Measurements from ENCODE around the gene CRIP1. TPM values are rescaled to one million over a fixed set of nuclear protein-coding genes. Genes with fewer than 3 reads are reported as not detected.
A peak's percentile ranks its signal among the peaks of the same experiment; 100 is the strongest.

CRIP1 gene
- polyA plus RNA-seq, 1 donor from 2014 or later, result 1,925 TPM

- Mint-ChIP-seq H3K9me3 (no peaks in the 10 kb centered on the region), H3K27me3 (peaks cover 14% of the 10 kb centered on the region), H3K27ac (peak overlapping the region in 2 of 3 donors; percentile 5 to 67), H3K36me3 (peaks cover 1% of the 10 kb centered on the region), H3K4me1 (peaks cover 18 to 26% (median 25%) of the 10 kb centered on the region in 3 donors), H3K4me3 (peak overlapping the region in 3 of 4 donors; percentile 54 to 78 (median 71))
These were observed 43.8 kb downstream of the CRIP1 start for GRCh38 chr14:105530285-105531087.

GRCh38 chr14:105531088-105531893 is 44.6 kb downstream of the CRIP1 start:
- peak overlapping the region; percentile 39 to 77 (median 67) for H3K27ac Mint-ChIP-seq
- H3K9me3 Mint-ChIP-seq, result no peaks in the 10 kb centered on the region
- peak overlapping the region in 2 of 4 donors; percentile 8 to 86 for H3K4me3 Mint-ChIP-seq
- peaks cover 1% of the 10 kb centered on the region for H3K36me3 Mint-ChIP-seq
- peaks cover 16% of the 10 kb centered on the region for H3K27me3 Mint-ChIP-seq
- H3K4me1 Mint-ChIP-seq, result peaks cover 18 to 26% (median 25%) of the 10 kb centered on the region in 3 donors

- no peaks in the 10 kb centered on the region for H3K9me3 Mint-ChIP-seq
- peak overlapping the region; percentile 39 to 77 (median 54) for H3K27ac Mint-ChIP-seq
- H3K36me3 Mint-ChIP-seq, result peaks cover 1% of the 10 kb centered on the region
- H3K4me3 Mint-ChIP-seq, result peak overlapping the region in 3 of 4 donors; percentile 85 to 87 (median 86)
- peaks cover 15% of the 10 kb centered on the region for H3K27me3 Mint-ChIP-seq
- peaks cover 18 to 26% (median 25%) of the 10 kb centered on the region in 3 donors for H3K4me1 Mint-ChIP-seq
These were observed 45.4 kb downstream of the CRIP1 start for GRCh38 chr14:105531894-105532623.

- H3K27ac Mint-ChIP-seq, result peak overlapping the region; percentile 29 to 77 (median 54)
- peaks cover 18 to 26% (median 24%) of the 10 kb centered on the region in 3 donors for H3K4me1 Mint-ChIP-seq
- H3K4me3 Mint-ChIP-seq, result peak overlapping the region; percentile 36 to 87 (median 63)
- H3K9me3 Mint-ChIP-seq, result no peaks in the 10 kb centered on the region
- no peaks in the 10 kb centered on the region for H3K36me3 Mint-ChIP-seq
- H3K27me3 Mint-ChIP-seq, result peaks cover 10% of the 10 kb centered on the region
These were observed 46.1 kb downstream of the CRIP1 start for GRCh38 chr14:105532735-105533141.

GRCh38 chr14:105533391-105533790 is 46.7 kb downstream of the CRIP1 start:
- H3K4me3 Mint-ChIP-seq, result peak overlapping the region in 1 of 4 donors; percentile 87
- no peaks in the 10 kb centered on the region for H3K36me3 Mint-ChIP-seq
- H3K27me3 Mint-ChIP-seq, result peaks cover 9% of the 10 kb centered on the region
- H3K4me1 Mint-ChIP-seq, result peaks cover 18 to 27% (median 24%) of the 10 kb centered on the region in 3 donors
- no peaks in the 10 kb centered on the region for H3K9me3 Mint-ChIP-seq
- no peak overlapping the region for H3K27ac Mint-ChIP-seq

- no peak overlapping the region for H3K27ac Mint-ChIP-seq
- H3K4me3 Mint-ChIP-seq, result peak overlapping the region in 2 of 4 donors; percentile 10 to 25
These were observed 47.3 kb downstream of the CRIP1 start for GRCh38 chr14:105533811-105534498.

GRCh38 chr14:105534586-105534985 is 47.9 kb downstream of the CRIP1 start:
- Mint-ChIP-seq H3K36me3 (no peaks in the 10 kb centered on the region), H3K4me1 (peaks cover 14 to 27% (median 22%) of the 10 kb centered on the region in 3 donors), H3K27me3 (peaks cover 3% of the 10 kb centered on the region), H3K27ac (peak overlapping the region in 1 of 3 donors; percentile 45), H3K9me3 (no peaks in the 10 kb centered on the region), H3K4me3 (no peak overlapping the region)

More at GRCh38 chr14:105533811-105534498, 47.3 kb downstream of the CRIP1 start:
- Mint-ChIP-seq H3K4me1 (peaks cover 18 to 27% (median 22%) of the 10 kb centered on the region in 3 donors), H3K9me3 (no peaks in the 10 kb centered on the region), H3K36me3 (no peaks in the 10 kb centered on the region), H3K27me3 (peaks cover 6% of the 10 kb centered on the region)

GRCh38 chr14:105536051-105536450 is 49.4 kb downstream of the CRIP1 start:
- Mint-ChIP-seq H3K27ac (no peak overlapping the region), H3K4me1 (peaks cover 14 to 27% (median 20%) of the 10 kb centered on the region in 3 donors), H3K27me3 (peaks cover 3% of the 10 kb centered on the region), H3K9me3 (no peaks in the 10 kb centered on the region), H3K36me3 (no peaks in the 10 kb centered on the region), H3K4me3 (no peak overlapping the region)

- Mint-ChIP-seq H3K36me3 (no peaks in the 10 kb centered on the region), H3K9me3 (peaks cover 0 to 3% (median 0%) of the 10 kb centered on the region in 3 donors), H3K27ac (no peak overlapping the region), H3K27me3 (peaks cover 5% of the 10 kb centered on the region), H3K4me1 (peaks cover 12 to 23% (median 15%) of the 10 kb centered on the region in 3 donors), H3K4me3 (no peak overlapping the region)
These were observed 50.2 kb downstream of the CRIP1 start for GRCh38 chr14:105536691-105537579.

- Mint-ChIP-seq H3K9me3 (peaks cover 0 to 5% (median 4%) of the 10 kb centered on the region in 3 donors), H3K36me3 (no peaks in the 10 kb centered on the region), H3K4me3 (no peak overlapping the region), H3K27ac (peak overlapping the region in 1 of 3 donors; percentile 10), H3K27me3 (peaks cover 5% of the 10 kb centered on the region), H3K4me1 (peaks cover 4 to 14% (median 7%) of the 10 kb centered on the region in 3 donors)
These were observed 51.1 kb downstream of the CRIP1 start for GRCh38 chr14:105537580-105538474.

Data from IgD-negative memory B cell (primary cell).